Stomach (tissue), 9 donors: ENCODE data around the gene FAM219A. TPM values are rescaled to one million over a fixed set of nuclear protein-coding genes. Genes with fewer than 3 reads are reported as not detected.

Source experiments
- DNase-seq, 2 donors: peaks; one replicate each; pipeline versions ENCODE4 v3.0.0 to v3.0.0-alpha.2; 2013 to 2019
- H3K27ac ChIP-seq, 5 donors: fragments of 200-600 bp in 4 of 5; sonication (generic) in 4 of 5; one replicate each; pipeline ENCODE4 v1.5.1; 2013 to 2019; ENCODE audit warnings: mild to moderate bottlenecking in 1 of 5, moderate library complexity in 1 of 5
- H3K27me3 ChIP-seq, 3 donors: fragments of 200-600 bp; sonication (generic); one replicate each; pipeline ENCODE4 v1.5.1; 2017 to 2019; ENCODE audit warnings: mixed run types in 1 of 3
- H3K36me3 ChIP-seq, 4 donors: fragments of 200-600 bp; sonication (generic); 1 replicate in 3 of 4; 2 replicates in 1 of 4; pipeline ENCODE4 v1.5.1; 2016 to 2019
- H3K4me1 ChIP-seq, 4 donors: fragments of 200-600 bp; sonication (generic); one replicate each; pipeline ENCODE4 v1.5.1; 2016 to 2019
- H3K4me3 ChIP-seq, 4 donors: fragments of 200-600 bp; sonication (generic) in 3 of 4; one replicate each; pipeline ENCODE4 v1.5.1; 2016 to 2019; ENCODE audit warnings: mild to moderate bottlenecking in 1 of 4
- H3K9me3 ChIP-seq, 4 donors: fragments of 200-600 bp; sonication (generic); one replicate each; pipeline ENCODE4 v1.5.1; 2016 to 2019
- EP300 ChIP-seq: sonication (generic); formaldehyde crosslinking; IDR thresholded peaks from one replicate; pipeline ENCODE4 v1.6.1; 2017; ENCODE audit warnings: antibody characterized with exemption
- POLR2A ChIP-seq, 4 donors: fragments of 450-650 bp; IDR thresholded peaks; one replicate each; pipeline ENCODE4 v1.6.1; 2016; ENCODE audit warnings: antibody characterized with exemption in 4 of 4, control low read depth in 2 of 4, mild to moderate bottlenecking in 1 of 4, moderate library complexity in 1 of 4
- POLR2AphosphoS5 ChIP-seq, 3 donors: sonication (generic); formaldehyde crosslinking; IDR thresholded peaks; one replicate each; pipeline ENCODE4 v1.6.1; 2016; ENCODE audit warnings: antibody characterized with exemption in 3 of 3
- WGBS, 5 donors: extraction: QIAGEN DNeasy Blood & Tissue Kit in 3 of 5; methylation state at CpG; one replicate each; pipeline versions ENCODE4 v1.1.5 to v1.1.7; 2013 to 2018; 5-methylcytosine and 5-hydroxymethylcytosine counted together
- intact Hi-C: fragments of 100-400 bp; cut with DNase I; formaldehyde crosslinking; loops from one replicate; pipeline ENCODE4 v1.15.1; 2023; ENCODE audit warnings: low total_unique reads
- polyA plus RNA-seq, 3 donors: library from polyadenylated mRNA; stranded (reverse); fragments of 200-250 nt; gene quantifications; one replicate each; pipeline ENCODE4 v1.2.3, GENCODE V29; 2013
- total RNA-seq, 5 donors: library from RNA; depleted of rRNA; stranded (reverse); fragments of >200 nt; gene quantifications; one replicate each; pipeline versions ENCODE4 v1.1.0 to v1.2.3, GENCODE V29; 2014 to 2016
- TF ChIP-seq, protein P1 (sequence below), 7 experiments: fragments of 450-650 bp in 4 of 7; fragments of 200-600 bp in 3 of 7; sonication (generic) in 3 of 7; IDR thresholded peaks; one replicate each; pipeline ENCODE4 v1.5.1; 2016 to 2019; ENCODE audit warnings: antibody characterized with exemption in 7 of 7, control low read depth in 2 of 7, mild to moderate bottlenecking in 1 of 7
- donor health status: healthy with polysubstance abuse.
- donor health status: Bipolar disorder and iron deficiency.
- donor health status: healthy.

FAM219A gene
- total and polyA plus RNA-seq, 8 donors, result 2.3 to 12.1 (median 6.9) TPM

DNA sequence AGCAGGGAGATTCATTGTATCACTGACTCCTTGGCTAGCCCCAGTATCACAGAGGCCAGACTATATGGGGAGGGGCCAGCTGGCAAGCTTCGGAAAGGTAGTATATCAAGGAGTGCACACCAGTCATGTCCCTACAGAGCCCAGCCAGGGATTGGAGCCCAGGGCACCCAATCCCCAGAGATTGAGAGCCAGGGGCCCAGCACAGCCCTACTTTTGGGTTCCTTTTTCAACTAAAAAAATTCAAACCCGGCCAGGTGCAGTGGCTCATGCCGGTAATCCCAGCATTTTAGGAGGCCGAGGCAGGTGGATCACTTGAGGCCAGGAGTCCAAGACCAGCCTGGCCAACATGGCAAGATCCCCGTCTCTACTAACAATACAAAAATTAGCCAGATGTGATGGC is 76.3 kb downstream of the FAM219A start:
- no peak overlapping the region for H3K27ac ChIP-seq
- intact Hi-C loops, result no loop called here
- no peaks in the 10 kb centered on the region for H3K27me3 ChIP-seq
- no peak for DNase-seq
- TF ChIP-seq EP300, result no peak
- TF ChIP-seq, protein P1, sequence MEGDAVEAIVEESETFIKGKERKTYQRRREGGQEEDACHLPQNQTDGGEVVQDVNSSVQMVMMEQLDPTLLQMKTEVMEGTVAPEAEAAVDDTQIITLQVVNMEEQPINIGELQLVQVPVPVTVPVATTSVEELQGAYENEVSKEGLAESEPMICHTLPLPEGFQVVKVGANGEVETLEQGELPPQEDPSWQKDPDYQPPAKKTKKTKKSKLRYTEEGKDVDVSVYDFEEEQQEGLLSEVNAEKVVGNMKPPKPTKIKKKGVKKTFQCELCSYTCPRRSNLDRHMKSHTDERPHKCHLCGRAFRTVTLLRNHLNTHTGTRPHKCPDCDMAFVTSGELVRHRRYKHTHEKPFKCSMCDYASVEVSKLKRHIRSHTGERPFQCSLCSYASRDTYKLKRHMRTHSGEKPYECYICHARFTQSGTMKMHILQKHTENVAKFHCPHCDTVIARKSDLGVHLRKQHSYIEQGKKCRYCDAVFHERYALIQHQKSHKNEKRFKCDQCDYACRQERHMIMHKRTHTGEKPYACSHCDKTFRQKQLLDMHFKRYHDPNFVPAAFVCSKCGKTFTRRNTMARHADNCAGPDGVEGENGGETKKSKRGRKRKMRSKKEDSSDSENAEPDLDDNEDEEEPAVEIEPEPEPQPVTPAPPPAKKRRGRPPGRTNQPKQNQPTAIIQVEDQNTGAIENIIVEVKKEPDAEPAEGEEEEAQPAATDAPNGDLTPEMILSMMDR (IDR thresholded peaks at IDR 0.05), result no peak
- TF ChIP-seq POLR2A (IDR thresholded peaks at IDR 0.05), result no peak
- no peak for TF ChIP-seq POLR2AphosphoS5 (IDR thresholded peaks at IDR 0.05)
- H3K4me1 ChIP-seq, result peaks cover 30 to 44% (median 36%) of the 10 kb centered on the region in 4 donors
- H3K4me3 ChIP-seq, result no peak overlapping the region
- no peaks in the 10 kb centered on the region for H3K36me3 ChIP-seq
- H3K9me3 ChIP-seq, result no peaks in the 10 kb centered on the region
- 84 to 95% (median 92%) methylated on average over 4 to 5 of the region's 5 CpGs for WGBS, 5 donors

DNA sequence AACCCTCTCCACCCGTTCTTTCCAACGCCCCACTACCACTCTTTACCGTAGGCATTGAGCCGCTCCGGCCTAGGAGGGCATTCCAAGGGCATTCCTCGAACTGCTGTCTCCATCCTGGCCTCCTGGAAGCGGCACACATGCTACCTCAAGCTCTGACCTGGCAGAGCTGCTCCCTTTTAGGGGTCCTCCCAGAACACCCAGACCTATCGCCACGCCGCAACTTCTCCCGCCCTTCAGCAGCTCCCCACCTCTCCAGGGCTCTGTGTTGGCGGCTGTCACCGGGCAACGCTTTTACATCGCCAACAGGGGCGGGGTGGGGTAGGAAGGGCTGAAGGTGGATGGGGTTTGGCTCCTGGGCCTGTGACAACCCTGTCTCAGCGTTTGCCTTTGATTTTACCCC is 77.0 kb downstream of the FAM219A start:
- Histone ChIP-seq H3K27ac (peak overlapping the region in 4 of 5 donors; percentile 50 to 78 (median 68)), H3K27me3 (no peaks in the 10 kb centered on the region), H3K36me3 (no peaks in the 10 kb centered on the region), H3K4me3 (peak overlapping the region; percentile 53 to 65 (median 60)), H3K4me1 (peaks cover 33 to 44% (median 39%) of the 10 kb centered on the region in 4 donors), H3K9me3 (no peaks in the 10 kb centered on the region)
- WGBS, 5 donors, result 23 to 34% (median 27%) methylated on average over 17 of the region's 17 CpGs
- DNase-seq, result peak in 1 of 2 donors; percentile 77
- intact Hi-C loops, result no loop called here
- TF ChIP-seq POLR2A (IDR thresholded peaks at IDR 0.05), result no peak
- TF ChIP-seq, protein P1 (IDR thresholded peaks at IDR 0.05), result no peak
- TF ChIP-seq POLR2AphosphoS5 (IDR thresholded peaks at IDR 0.05), result no peak
- no peak for TF ChIP-seq EP300

DNA sequence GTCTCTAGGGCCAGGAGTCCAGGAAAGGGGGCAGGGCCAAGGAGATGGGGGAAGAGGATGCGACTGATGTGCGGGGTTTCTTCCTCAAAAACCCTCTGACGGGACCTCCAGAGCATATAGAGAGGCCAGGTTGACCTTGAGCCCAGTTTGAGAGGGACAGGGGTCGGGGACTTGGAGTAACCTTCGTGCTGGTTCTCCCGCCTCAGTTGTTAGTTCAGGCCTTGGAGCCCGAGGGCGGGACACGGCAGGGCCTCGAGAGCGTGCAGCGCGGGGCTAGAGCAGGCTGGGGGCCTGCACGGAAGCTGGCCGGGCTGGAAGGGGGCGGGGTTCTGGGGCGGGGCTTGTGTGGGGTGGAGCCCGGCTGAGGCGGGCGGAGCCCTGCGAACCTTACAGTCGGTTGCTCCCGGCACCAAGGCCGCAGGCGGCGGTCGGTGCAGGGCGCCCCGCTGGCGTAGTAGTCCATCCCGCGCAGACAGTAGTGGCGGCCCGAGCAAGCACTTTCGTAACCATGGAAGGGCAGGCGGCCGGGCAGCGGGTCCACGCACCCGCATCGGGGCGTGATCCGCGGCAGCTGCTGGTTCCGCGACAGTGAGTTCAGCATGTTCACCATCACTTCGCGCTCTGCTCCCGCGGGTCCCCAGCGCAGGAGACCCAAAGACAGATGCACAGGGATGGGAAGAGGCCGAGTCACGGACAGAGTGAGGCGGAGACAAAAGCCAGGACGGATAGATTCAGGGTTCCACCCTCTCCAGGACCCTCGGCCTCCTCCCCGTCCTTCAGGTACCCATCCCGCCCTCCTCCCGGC is 77.7 kb downstream of the FAM219A start:
- Histone ChIP-seq H3K9me3 (no peaks in the 10 kb centered on the region), H3K4me3 (peak overlapping the region; percentile 53 to 65 (median 60)), H3K27ac (peak overlapping the region; percentile 37 to 78 (median 63)), H3K36me3 (no peaks in the 10 kb centered on the region), H3K4me1 (peaks cover 39 to 50% (median 45%) of the 10 kb centered on the region in 4 donors), H3K27me3 (no peaks in the 10 kb centered on the region)
- peak; percentile 82 to 94 for DNase-seq
- TF ChIP-seq POLR2A (IDR thresholded peaks at IDR 0.05) (no peak), EP300 (no peak), POLR2AphosphoS5 (IDR thresholded peaks at IDR 0.05) (peak; percentile 13 to 70 (median 55))
- TF ChIP-seq, protein P1 (IDR thresholded peaks at IDR 0.05), result no peak
- intact Hi-C loops, result no loop called here
- WGBS, 5 donors, result 3 to 8% (median 4%) methylated on average over 23 to 59 of the region's 59 CpGs

DNA sequence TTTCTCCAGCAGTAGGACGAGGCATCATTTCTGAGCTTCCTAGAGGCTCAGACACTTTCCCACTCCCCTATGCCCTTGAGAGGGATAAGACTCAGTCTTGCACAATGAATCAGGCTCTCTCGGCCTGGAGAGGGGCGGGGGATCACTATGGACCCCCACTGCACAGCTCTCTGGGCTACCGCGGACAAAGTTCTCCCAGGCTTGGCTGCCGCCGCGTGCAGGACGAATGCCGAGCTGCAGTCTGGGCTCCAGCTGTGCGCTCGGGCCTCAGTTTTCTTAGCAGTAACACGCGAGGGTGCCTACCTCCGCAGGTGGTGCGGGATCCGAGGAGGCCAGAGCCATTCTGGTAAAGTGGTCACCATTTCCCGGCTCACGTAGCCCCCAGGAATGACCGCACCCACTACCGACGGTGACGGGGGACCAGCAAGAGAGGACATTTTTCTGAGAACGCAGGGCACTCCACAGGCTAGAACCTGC is 78.3 kb downstream of the FAM219A start:
- intact Hi-C loops, result no loop called here
- peak overlapping the region in 4 of 5 donors; percentile 50 to 78 (median 68) for H3K27ac ChIP-seq

More for the DNA sequence above, 78.3 kb downstream of the FAM219A start:
- H3K27me3 ChIP-seq, result no peaks in the 10 kb centered on the region
- 34 to 64% (median 51%) methylated on average over 24 of the region's 24 CpGs for WGBS, 5 donors
- H3K9me3 ChIP-seq, result no peaks in the 10 kb centered on the region
- H3K4me1 ChIP-seq, result peaks cover 45 to 57% (median 51%) of the 10 kb centered on the region in 4 donors
- H3K4me3 ChIP-seq, result peak overlapping the region; percentile 53 to 65 (median 60)
- peak in 1 of 2 donors; percentile 56 for DNase-seq
- TF ChIP-seq EP300, result no peak
- no peak for TF ChIP-seq POLR2AphosphoS5 (IDR thresholded peaks at IDR 0.05)
- TF ChIP-seq, protein P1 (IDR thresholded peaks at IDR 0.05), result no peak
- TF ChIP-seq POLR2A (IDR thresholded peaks at IDR 0.05), result no peak
- no peaks in the 10 kb centered on the region for H3K36me3 ChIP-seq
